Measurements from ENCODE around the gene LINC01488.
A peak's percentile ranks its signal among the peaks of the same experiment; 100 is the strongest.

Gene LINC01488

DNA sequence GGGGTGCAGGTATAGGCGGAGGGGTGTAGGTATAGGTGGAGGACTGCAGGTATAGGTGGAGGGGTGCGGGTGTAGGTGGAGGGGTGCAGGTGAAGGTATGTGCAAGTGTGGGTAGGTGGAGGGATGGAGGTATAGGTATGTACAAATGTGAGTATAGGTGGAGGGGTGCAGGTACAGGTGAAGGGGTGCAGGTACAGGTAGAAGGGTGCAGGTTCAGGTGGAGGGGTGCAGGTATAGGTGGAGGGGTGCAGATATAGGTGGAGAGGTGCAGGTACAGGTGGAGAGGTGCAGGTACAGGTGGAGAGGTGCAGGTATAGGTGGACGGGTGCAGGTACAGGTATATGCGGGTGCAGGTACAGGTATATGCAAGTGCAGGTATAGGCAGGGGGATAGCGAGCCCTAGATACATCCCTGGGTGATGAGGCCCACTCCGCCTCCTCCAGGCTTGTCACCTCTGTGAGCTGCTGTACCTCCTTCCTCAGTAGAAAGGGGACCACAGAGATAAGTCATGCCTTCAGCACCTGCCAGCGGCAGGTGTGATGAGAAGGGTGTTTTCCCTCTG lies 17.2 kb downstream of the LINC01488 start:
- Histone ChIP-seq H3K79me1 (ENCODE audit: low read length) (no peaks in the 10 kb centered on the region), H3K27me3 (ENCODE audit: insufficient read depth, low read length, poor library complexity) (no peaks in the 10 kb centered on the region), H3K23ac (ENCODE audit: low read length) (no peak overlapping the region), H3K4me1 (ENCODE audit: control insufficient read depth, low read depth, low read length) (no peaks in the 10 kb centered on the region), H3K56ac (ENCODE audit: low read length) (no peak overlapping the region), H3K4me3 (ENCODE audit: low read length) (no peak overlapping the region), H2AK5ac (ENCODE audit: low read length) (no peak overlapping the region), H3K79me2 (ENCODE audit: control insufficient read depth, insufficient read depth, low read length) (no peaks in the 10 kb centered on the region), H3K9ac (ENCODE audit: low read length) (no peak overlapping the region), H3K4ac (ENCODE audit: low read depth, low read length) (no peak overlapping the region), H3K18ac (ENCODE audit: low read length) (no peak overlapping the region), H2BK15ac (replicated peaks; ENCODE audit: low read depth) (no peak overlapping the region), H3K36me3 (ENCODE audit: control insufficient read depth, insufficient read depth, low read length) (no peaks in the 10 kb centered on the region), H2BK120ac (ENCODE audit: low read depth, low read length) (no peak overlapping the region), H4K8ac (ENCODE audit: low read depth, low read length) (no peak overlapping the region), H4K5ac (ENCODE audit: low read length) (no peak overlapping the region), H3K27ac (ENCODE audit: low read depth, low read length) (no peak overlapping the region), H2BK5ac (ENCODE audit: low read length) (no peak overlapping the region), H3K4me2 (ENCODE audit: low read length) (no peak overlapping the region)
- DNase-seq: no peak
- no CpG with 5 or more reads among the region's 7 CpGs for WGBS (ENCODE audit: extremely low coverage, insufficient coverage, low lambda C conversion rate)

DNA sequence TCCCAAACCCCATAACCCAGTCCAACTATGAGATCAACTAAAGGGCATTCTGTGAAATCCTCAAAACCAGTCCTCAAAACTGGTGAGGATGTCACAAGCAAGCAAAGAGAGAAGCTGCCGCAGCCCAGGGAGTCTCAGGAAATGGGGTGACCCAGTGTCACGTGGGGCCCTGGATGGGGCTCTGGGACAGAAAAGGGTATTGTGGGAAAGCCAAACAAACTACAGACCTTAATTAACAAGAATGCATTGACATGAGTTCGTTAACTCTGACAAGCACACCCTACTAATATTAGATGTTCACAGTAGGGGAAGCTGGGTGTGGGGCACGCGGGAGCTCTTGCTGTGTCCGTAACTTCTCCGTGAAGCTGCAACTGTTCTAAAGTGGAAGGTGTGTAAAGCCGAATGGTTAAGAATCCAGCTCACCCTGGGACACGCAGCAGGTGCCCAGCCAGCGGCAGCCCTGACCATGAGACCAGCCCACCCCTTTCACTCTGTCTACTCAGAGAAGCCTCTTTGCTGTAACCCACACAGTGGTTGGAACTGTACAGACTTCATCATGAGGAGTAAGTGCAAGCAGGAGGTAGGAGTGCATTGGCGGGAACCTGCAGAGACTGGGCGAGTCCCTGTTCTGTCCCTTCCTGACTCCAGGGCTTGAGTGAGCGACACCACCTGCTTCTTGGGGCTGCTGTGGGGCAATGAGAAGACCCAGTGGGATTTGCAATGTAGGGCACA lies 17.9 kb downstream of the LINC01488 start:
- H3K79me1 ChIP-seq (ENCODE audit: low read length): no peaks in the 10 kb centered on the region
- no peaks in the 10 kb centered on the region for H3K79me2 ChIP-seq (ENCODE audit: control insufficient read depth, insufficient read depth, low read length)
- H3K4me3 ChIP-seq (ENCODE audit: low read length): no peak overlapping the region
- no peak overlapping the region for H2BK15ac ChIP-seq (replicated peaks; ENCODE audit: low read depth)
- no peak for DNase-seq
- H4K5ac ChIP-seq (ENCODE audit: low read length): no peak overlapping the region
- no peak overlapping the region for H3K9ac ChIP-seq (ENCODE audit: low read length)
- H3K23ac ChIP-seq (ENCODE audit: low read length): no peak overlapping the region
- WGBS (ENCODE audit: extremely low coverage, insufficient coverage, low lambda C conversion rate): no CpG with 5 or more reads among the region's 13 CpGs
- no peak overlapping the region for H3K4ac ChIP-seq (ENCODE audit: low read depth, low read length)
- H2BK5ac ChIP-seq (ENCODE audit: low read length): no peak overlapping the region
- H3K4me2 ChIP-seq (ENCODE audit: low read length): no peak overlapping the region
- H3K4me1 ChIP-seq (ENCODE audit: control insufficient read depth, low read depth, low read length): no peaks in the 10 kb centered on the region
- no peaks in the 10 kb centered on the region for H3K36me3 ChIP-seq (ENCODE audit: control insufficient read depth, insufficient read depth, low read length)
- no peak overlapping the region for H4K8ac ChIP-seq (ENCODE audit: low read depth, low read length)
- no peak overlapping the region for H2AK5ac ChIP-seq (ENCODE audit: low read length)
- no peak overlapping the region for H3K56ac ChIP-seq (ENCODE audit: low read length)
- no peak overlapping the region for H3K18ac ChIP-seq (ENCODE audit: low read length)
- no peak overlapping the region for H3K27ac ChIP-seq (ENCODE audit: low read depth, low read length)
- H2BK120ac ChIP-seq (ENCODE audit: low read depth, low read length): no peak overlapping the region
- no peaks in the 10 kb centered on the region for H3K27me3 ChIP-seq (ENCODE audit: insufficient read depth, low read length, poor library complexity)

DNA sequence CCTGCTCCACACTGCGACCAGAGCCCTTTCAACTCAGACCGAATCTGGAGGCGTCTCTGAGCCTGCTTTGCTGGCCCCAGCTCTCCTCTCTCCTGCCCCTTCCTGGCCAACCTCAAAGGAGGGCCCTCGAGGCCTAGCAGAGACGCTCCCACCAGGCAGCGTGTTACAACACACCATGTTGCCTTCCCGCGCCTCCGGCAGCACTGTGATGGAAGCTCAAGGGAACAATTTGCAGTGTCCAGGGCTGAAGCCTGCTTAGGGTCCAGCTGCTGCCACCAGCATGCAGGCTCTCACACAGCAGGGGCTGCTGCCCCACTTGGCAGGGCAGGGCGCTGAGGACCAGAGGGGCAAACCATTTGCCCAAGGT lies 18.4 kb downstream of the LINC01488 start:
- no peak overlapping the region for H3K27ac ChIP-seq (ENCODE audit: low read depth, low read length)
- H3K23ac ChIP-seq (ENCODE audit: low read length): no peak overlapping the region
- H3K18ac ChIP-seq (ENCODE audit: low read length): no peak overlapping the region
- no peak overlapping the region for H3K9ac ChIP-seq (ENCODE audit: low read length)
- H3K4me3 ChIP-seq (ENCODE audit: low read length): no peak overlapping the region
- no peaks in the 10 kb centered on the region for H3K79me1 ChIP-seq (ENCODE audit: low read length)
- H2AK5ac ChIP-seq (ENCODE audit: low read length): no peak overlapping the region
- no peaks in the 10 kb centered on the region for H3K36me3 ChIP-seq (ENCODE audit: control insufficient read depth, insufficient read depth, low read length)
- H4K8ac ChIP-seq (ENCODE audit: low read depth, low read length): no peak overlapping the region
- no peak overlapping the region for H2BK120ac ChIP-seq (ENCODE audit: low read depth, low read length)
- WGBS (ENCODE audit: extremely low coverage, insufficient coverage, low lambda C conversion rate): no CpG with 5 or more reads among the region's 10 CpGs
- no peak overlapping the region for H2BK15ac ChIP-seq (replicated peaks; ENCODE audit: low read depth)
- H3K4ac ChIP-seq (ENCODE audit: low read depth, low read length): no peak overlapping the region
- no peak overlapping the region for H3K4me2 ChIP-seq (ENCODE audit: low read length)
- H2BK5ac ChIP-seq (ENCODE audit: low read length): no peak overlapping the region
- no peaks in the 10 kb centered on the region for H3K79me2 ChIP-seq (ENCODE audit: control insufficient read depth, insufficient read depth, low read length)
- peak overlapping the region; percentile 7 for H3K56ac ChIP-seq (ENCODE audit: low read length)
- H3K4me1 ChIP-seq (ENCODE audit: control insufficient read depth, low read depth, low read length): no peaks in the 10 kb centered on the region
- no peak overlapping the region for H4K5ac ChIP-seq (ENCODE audit: low read length)
- DNase-seq: no peak
- no peaks in the 10 kb centered on the region for H3K27me3 ChIP-seq (ENCODE audit: insufficient read depth, low read length, poor library complexity)

- Histone ChIP-seq H3K79me1 (ENCODE audit: low read length) (no peaks in the 10 kb centered on the region), H3K27me3 (ENCODE audit: insufficient read depth, low read length, poor library complexity) (no peaks in the 10 kb centered on the region), H2AK5ac (ENCODE audit: low read length) (no peak overlapping the region), H3K56ac (ENCODE audit: low read length) (no peak overlapping the region), H3K4me1 (ENCODE audit: control insufficient read depth, low read depth, low read length) (no peaks in the 10 kb centered on the region), H2BK15ac (replicated peaks; ENCODE audit: low read depth) (no peak overlapping the region), H3K36me3 (ENCODE audit: control insufficient read depth, insufficient read depth, low read length) (no peaks in the 10 kb centered on the region), H3K23ac (ENCODE audit: low read length) (no peak overlapping the region), H3K4ac (ENCODE audit: low read depth, low read length) (no peak overlapping the region), H3K18ac (ENCODE audit: low read length) (no peak overlapping the region), H3K9ac (ENCODE audit: low read length) (no peak overlapping the region), H3K4me2 (ENCODE audit: low read length) (no peak overlapping the region), H3K79me2 (ENCODE audit: control insufficient read depth, insufficient read depth, low read length) (no peaks in the 10 kb centered on the region), H2BK5ac (ENCODE audit: low read length) (no peak overlapping the region), H4K5ac (ENCODE audit: low read length) (no peak overlapping the region), H4K8ac (ENCODE audit: low read depth, low read length) (no peak overlapping the region), H2BK120ac (ENCODE audit: low read depth, low read length) (no peak overlapping the region), H3K27ac (ENCODE audit: low read depth, low read length) (no peak overlapping the region), H3K4me3 (ENCODE audit: low read length) (no peak overlapping the region)
- no CpG with 5 or more reads among the region's 13 CpGs for WGBS (ENCODE audit: extremely low coverage, insufficient coverage, low lambda C conversion rate)
- no peak for DNase-seq
Observed at GRCh38 chr11:69500285-69501120, 19.0 kb downstream of the LINC01488 start.

GRCh38 chr11:69501121-69501489 lies 19.6 kb downstream of the LINC01488 start:
- Histone ChIP-seq H4K8ac (ENCODE audit: low read depth, low read length) (no peak overlapping the region), H4K5ac (ENCODE audit: low read length) (no peak overlapping the region), H3K27ac (ENCODE audit: low read depth, low read length) (no peak overlapping the region), H3K4ac (ENCODE audit: low read depth, low read length) (no peak overlapping the region), H3K36me3 (ENCODE audit: control insufficient read depth, insufficient read depth, low read length) (no peaks in the 10 kb centered on the region), H3K4me1 (ENCODE audit: control insufficient read depth, low read depth, low read length) (no peaks in the 10 kb centered on the region), H3K23ac (ENCODE audit: low read length) (no peak overlapping the region), H2AK5ac (ENCODE audit: low read length) (no peak overlapping the region), H2BK120ac (ENCODE audit: low read depth, low read length) (no peak overlapping the region), H3K4me2 (ENCODE audit: low read length) (no peak overlapping the region), H3K27me3 (ENCODE audit: insufficient read depth, low read length, poor library complexity) (no peaks in the 10 kb centered on the region), H3K4me3 (ENCODE audit: low read length) (no peak overlapping the region), H3K18ac (ENCODE audit: low read length) (no peak overlapping the region), H2BK15ac (replicated peaks; ENCODE audit: low read depth) (no peak overlapping the region), H3K9ac (ENCODE audit: low read length) (no peak overlapping the region), H3K79me1 (ENCODE audit: low read length) (no peaks in the 10 kb centered on the region), H3K79me2 (ENCODE audit: control insufficient read depth, insufficient read depth, low read length) (no peaks in the 10 kb centered on the region), H2BK5ac (ENCODE audit: low read length) (no peak overlapping the region), H3K56ac (ENCODE audit: low read length) (no peak overlapping the region)
- DNase-seq: no peak
- WGBS (ENCODE audit: extremely low coverage, insufficient coverage, low lambda C conversion rate): 100% methylated on average over 1 of the region's 1 CpG

Measured in mesendoderm (in vitro differentiated cells).